Stimulated activated CD8-positive, alpha-beta memory T cell treated with anti-CD3 and anti-CD28 coated beads, Interleukin-12 subunit alpha, Interleukin-12 subunit beta, amount 100 ng/mL, for 24 hours (primary cell): Measurements from ENCODE around the gene PLXNB3.
"Not testable (repeated sequence)": the region's sequence is repeated elsewhere in the genome, so short reads cannot be mapped to it uniquely, and the experiment has no call there.

ENCODE experiments used
- DNase-seq: peaks from one replicate; pipeline ENCODE4 v3.0.0-alpha.2; 2020; ENCODE audit errors: extremely low read depth

Gene PLXNB3

DNA sequence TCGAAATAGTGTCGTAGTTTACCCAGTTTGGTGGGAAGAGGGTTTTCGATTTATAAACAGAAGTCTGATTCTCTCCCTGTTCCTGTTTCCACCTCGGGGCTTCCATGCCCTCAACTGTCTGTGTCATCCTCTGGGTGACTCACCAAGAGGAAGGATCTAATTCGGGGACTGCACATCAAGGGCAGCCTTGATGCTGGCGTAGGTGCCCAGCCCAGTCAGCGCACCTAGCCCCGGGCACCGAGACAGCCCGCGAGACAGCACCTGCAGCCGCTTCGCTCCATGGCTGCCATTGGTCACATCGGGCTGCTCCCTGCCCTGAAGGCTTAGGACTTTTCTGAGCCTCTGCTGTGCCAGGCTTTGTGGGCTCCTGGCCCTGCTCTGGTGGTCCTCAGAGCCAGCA, 31.6 kb upstream of the PLXNB3 start:
- DNase-seq: no peak

DNA sequence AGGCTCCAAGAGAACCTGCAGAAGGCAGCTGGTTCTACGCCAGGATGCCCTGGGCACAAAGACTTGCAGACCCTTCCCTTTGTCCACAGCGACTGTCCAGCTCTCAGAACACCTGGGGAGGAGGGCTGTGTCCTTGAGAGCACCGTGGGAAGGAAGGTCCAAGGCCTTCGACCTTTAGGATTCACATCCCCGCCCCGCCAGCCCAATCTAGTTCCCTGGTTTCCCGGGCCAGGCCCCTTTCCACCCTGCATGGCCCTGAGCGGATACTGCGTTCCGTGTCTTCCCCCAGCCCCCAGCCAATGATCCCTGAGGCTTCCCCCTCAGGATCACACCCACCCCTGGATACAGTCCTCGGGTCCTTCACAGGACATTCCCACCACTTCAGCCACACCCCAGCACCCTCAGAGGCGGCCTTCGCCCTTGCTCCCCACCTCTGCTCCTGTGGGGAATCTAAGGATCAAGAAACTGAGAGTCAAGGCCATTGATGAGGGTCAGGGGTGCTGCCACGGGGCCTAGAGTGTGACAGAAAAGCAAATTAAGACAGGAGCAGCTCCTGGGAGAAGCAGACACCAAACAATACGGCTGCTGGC, 30.3 kb upstream of the PLXNB3 start:
- DNase-seq: no peak

DNA sequence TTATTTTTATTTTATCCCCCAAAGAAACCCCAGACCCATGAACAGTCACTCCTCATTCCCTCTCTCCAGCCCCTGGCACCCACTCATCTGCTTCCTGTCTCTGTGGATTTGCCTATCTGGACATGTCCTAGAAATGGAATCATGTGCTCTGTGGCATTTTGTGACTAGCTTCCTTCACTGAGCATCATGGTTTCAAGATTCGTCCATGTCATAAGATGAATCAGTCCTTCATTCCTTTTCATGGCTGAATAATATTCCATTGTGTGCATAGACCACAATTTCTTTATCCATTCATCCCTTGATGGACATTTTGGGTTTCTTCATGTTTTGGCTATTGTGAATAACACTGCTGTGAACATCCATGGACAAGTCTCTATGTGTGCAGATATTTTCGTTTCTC, 29.2 kb upstream of the PLXNB3 start:
- no peak for DNase-seq

DNA sequence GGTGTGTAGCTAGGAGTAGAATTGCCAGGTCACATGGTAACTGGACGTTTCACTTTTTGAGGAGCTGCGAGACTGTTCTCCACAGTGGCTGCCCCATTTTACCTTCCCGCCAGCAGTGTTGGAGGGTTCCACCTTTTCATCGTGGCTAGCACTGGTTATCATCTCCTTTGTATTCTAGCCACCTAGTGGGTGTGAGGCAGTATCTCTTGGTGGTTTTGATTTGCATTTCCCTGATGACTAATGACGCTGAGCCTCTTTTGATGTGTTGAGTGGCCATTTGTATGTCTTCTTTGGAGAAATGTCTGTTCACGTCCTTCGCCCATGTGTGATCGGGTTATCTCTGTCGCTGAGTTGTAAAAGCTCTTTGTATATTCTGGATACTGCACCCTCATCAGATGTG, 28.8 kb upstream of the PLXNB3 start:
- no peak for DNase-seq

DNA sequence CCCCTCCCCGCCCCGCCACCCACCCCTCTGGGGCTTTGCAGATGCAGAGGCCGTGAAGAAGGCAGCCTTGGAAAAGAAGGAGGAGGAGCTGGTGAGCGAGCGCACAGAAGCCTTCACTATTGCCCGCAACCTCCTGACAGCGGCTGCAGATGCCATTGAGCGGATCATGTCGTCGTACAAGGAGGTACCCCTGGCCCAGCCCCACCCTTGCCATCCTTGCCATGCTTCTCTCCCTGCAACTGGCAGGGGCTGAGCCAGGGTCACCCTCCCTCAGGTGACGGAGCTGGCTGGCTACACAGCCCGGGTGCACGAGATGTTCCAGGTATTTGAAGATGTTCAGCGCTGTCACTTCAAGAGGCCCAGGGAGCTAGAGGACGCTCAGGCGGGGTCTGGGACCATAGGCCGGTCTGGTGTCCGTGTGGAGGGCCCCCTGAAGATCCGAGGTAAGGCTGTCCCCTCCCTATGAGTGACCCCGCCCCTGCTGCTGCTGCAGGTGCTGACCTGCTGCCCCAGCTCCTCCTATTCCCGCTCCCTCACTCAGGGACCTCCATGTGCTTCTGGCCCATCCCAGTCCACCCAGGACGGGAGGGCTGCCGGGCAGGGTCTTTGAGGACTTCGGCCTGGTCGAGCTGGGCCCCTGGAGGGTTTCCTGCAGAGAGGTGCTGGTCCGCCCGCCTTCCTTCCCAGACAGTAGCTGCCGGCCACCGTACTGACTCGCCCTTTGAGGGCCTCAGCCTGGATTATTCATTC, 27.8 kb upstream of the PLXNB3 start:
- DNase-seq: no peak

DNA sequence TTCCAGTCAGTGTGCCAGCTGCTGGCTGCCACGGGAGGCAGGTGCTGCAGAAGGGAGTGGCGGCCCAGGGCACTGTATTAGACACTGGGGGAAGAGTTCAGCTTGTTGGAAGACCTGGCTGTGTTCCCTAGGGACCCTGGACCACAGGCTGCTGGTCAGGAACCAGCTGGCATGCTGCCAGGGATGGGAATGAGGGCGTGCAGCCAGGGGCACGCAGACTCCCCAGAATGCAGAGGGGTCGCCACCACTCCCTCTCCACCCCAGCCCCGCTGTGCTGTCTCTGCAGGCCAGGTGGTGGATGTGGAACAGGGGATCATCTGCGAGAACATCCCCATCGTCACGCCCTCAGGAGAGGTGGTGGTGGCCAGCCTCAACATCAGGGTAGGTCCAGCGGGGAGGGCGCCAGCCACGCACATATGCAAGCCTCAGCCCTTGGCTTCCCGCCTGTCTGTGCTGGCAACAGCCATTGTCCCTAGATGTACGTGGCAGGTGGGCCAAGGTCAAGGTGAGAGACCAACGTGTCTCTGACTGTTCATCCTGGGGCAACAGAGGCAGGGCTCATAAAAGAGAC, 27.1 kb upstream of the PLXNB3 start:
- no peak for DNase-seq

DNA sequence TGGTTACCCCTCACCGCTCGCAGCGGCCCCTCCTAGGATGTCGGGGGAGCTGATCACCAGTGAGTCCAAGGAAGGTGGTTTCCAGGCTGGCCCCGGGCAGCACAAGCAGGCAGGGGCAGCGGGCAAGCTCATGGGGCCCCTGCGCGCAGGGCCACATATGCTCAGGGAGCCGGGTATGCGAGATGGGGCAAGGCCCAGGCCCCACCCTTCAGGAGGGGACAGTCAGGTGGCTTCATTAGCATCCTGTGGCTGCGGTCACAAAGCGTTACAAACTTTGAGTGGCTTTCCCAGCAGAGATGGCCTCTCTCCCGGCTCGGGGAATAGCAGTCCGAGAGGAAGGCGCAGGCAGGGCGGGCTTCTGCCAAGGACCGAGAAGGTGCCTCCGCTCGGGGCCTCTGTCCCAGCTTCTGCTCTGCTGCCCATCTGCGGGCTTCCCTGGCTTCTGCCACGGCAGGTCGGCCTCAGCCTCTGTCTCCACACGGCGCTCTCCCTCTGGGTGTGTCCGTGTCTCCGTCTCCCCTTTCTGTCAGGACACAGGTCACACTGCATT, 25.9 kb upstream of the PLXNB3 start:
- DNase-seq: no peak

DNA sequence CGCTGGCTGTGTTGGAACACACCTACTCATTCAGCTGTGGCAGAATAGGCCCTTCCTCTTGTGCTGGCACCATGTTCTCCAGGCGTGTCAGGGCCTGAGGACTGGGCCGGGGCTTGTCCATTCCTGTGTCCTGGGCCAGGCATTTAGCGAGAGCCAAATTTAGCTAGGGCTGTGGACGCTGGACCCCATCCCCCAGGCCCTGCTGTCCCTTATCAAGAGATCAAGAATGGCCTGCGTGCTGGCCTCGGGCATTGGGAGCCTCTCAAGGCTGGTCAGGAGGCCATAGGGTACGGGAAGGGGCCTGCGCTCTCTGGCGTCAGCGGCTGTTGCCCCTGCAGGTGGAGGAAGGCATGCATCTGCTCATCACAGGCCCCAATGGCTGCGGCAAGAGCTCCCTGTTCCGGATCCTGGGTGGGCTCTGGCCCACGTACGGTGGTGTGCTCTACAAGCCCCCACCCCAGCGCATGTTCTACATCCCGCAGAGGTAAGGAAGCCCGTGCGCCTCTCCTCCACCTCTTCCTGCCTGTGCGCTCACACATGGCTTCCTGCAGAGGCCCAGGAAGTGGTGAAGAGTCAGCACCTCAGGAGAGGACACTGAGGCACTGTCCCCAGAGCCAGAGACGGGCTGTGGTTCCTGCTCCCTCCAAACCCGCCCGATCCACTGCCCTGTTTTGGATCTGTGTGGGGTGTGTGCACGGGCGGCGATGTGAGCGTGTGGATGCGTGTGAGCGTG, 24.1 kb upstream of the PLXNB3 start:
- no peak for DNase-seq

DNA sequence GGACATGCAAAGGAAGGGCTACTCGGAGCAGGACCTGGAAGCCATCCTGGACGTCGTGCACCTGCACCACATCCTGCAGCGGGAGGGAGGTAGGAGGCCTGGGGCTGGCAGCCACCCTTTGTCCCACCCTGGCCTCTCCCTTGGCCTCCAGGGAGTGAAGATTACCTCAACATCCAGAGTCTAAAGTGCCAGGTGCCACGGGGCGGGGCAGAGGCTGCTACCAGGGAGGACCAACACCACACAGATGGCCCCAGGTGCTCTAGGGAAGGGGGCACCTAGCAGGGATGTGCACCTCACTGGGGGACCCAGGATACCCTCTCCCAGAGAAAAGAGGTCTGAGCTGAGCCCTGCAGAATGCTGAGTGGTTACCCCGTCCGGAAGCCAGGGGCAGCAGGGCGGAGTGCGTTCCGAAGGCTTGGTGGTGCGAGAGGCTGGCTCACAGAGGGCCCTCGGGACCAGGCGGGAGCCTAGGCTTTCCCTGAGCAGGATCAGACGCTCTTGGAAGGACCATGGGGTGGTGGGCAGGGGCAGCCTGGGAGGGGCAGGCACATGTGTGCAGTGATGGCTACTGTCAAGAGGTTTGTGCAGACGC, 23.3 kb upstream of the PLXNB3 start:
- no peak for DNase-seq

DNA sequence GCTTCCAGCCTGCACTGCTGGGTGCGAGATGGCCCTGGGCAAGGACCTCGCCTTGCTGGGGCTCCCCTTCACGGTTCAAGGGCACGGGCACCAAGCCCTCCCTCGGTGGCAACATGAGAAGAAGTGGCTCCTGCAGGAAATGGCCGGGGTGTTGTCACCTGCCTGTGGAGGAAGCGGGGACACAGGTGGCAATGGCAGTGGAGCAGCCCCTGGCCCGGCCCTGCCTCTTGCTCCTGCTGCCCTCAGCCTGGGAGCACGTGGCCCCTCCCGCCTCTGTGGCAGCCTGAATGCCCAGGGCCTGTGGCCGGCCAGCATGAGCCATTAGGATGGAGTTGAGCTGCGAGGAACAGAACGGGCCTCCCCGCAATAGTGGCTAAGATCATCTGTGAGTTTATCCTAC, 22.6 kb upstream of the PLXNB3 start:
- DNase-seq: no peak

DNA sequence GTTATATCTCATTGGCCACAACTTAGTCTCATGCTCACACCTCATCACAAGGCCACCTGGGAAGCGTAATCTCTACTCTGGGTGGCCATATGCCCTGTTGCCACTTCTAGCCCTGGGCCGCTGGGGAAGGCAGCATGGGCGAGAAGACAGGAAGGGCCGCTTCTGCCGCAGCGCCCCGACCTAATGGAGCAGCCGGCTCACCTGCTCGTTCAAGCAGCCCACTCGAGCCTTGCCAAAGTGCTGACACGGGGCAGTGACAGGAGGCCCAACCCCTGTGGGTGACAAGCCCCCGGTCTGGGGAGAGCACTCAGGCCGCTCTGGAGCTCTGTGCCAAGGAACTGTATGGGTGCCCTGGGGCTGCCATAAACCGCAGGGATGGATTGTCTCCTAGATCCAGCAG, 21.9 kb upstream of the PLXNB3 start:
- DNase-seq: not testable (repeated sequence)

DNA sequence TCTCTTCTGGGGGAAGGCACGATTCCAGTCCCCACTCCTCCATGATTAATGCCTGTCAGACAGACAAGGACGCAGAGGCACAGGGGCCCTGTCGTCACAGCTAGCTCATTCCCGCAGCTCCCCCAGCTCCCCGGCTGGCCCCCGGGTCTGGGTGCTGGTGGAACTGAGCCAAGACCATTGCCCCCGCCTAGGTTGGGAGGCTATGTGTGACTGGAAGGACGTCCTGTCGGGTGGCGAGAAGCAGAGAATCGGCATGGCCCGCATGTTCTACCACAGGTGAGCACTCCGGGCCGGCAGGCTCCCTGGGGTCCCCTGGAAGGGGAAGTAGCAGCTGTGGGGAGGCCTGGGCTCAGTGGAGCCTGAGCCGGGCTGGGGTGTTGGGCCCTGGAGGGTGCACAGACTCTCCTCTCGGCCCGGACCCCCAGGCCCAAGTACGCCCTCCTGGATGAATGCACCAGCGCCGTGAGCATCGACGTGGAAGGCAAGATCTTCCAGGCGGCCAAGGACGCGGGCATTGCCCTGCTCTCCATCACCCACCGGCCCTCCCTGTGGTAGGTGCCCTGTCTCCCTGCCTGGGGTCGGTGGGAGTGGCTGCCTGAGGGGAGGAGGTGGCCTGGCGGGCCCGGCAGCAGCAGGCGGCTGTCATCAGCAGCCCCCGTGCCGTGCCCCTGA, 21.1 kb upstream of the PLXNB3 start:
- DNase-seq: not testable (repeated sequence)

DNA sequence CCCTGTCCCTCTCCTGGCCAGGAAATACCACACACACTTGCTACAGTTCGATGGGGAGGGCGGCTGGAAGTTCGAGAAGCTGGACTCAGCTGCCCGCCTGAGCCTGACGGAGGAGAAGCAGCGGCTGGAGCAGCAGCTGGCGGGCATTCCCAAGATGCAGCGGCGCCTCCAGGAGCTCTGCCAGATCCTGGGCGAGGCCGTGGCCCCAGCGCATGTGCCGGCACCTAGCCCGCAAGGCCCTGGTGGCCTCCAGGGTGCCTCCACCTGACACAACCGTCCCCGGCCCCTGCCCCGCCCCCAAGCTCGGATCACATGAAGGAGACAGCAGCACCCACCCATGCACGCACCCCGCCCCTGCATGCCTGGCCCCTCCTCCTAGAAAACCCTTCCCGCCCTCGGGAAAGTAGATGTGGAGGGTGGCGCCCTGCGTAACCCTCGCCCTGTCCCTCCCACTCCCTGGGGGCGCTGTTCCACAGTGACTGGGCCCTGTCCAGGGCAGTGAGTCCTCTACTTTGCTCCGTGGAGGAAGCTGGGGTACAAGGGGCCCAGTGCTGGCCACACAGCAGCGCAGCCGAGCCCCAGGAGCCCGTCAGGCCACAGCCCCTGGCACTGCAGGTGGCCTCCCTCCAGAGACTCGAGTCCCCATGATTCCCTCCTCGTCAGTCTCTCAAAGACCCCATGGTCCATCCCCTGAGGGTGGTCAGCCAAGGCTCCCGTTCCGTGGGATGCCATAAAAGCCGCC, 20.4 kb upstream of the PLXNB3 start:
- DNase-seq: not testable (repeated sequence)

DNA sequence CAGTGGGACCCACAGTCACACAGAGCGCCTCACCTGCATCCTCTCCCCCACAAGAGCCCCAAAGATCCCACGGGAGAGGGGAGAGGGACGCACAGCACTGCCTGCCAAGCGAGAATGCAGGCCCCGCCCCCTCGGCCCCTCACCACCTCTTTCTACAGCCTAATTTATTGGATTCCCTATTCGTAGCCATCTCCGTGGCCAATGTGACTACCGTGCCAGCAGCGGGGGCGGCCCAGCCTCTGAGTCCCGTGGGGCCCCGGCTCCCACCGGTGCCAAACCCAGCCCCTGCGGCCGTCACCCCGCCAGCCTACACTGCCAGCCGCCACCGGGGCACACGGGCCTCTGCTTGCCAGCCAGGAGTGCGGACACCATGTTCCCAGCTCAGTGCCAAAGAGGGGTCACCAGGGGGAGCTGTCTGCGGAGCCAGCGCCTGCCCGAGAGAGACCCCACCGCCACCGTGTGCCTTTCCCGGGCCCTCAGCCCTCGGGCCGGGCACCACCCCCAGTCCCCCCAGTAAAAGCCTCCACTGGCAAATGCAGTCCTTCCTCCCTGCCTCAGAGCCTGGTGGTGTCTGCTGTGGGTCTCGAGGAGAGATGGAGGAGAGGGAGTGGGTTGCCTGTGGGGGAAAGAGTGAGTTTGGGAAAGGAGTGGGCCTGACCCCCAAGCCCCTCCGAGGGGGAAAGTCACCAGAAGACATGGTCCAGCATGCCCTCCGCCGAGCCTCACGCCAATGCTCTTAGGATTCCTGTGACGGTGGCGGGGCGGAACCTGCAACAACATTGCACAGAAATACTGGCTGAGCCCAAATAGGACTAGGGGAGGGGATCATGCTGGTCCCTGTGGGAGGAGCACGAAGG, 19.6 kb upstream of the PLXNB3 start:
- no peak for DNase-seq

DNA sequence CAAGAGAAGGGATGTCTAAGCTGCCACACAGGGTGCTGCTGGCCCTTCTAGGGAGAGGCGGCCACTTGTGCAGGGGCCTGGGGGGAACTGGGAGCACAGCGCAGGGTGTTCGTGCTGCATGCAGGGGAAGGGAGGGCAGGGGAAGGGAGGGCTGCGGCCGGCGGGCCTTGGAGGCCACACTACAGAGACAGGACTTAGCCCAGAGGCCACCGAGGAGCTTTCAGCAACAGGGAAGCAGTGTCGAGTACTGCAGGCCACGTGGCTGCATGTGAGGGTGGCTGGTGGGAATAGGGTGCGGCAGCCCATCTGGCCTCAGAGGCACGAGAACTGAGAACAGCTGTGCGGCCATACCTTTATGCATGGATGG, 19.0 kb upstream of the PLXNB3 start:
- not testable (repeated sequence) for DNase-seq

DNA sequence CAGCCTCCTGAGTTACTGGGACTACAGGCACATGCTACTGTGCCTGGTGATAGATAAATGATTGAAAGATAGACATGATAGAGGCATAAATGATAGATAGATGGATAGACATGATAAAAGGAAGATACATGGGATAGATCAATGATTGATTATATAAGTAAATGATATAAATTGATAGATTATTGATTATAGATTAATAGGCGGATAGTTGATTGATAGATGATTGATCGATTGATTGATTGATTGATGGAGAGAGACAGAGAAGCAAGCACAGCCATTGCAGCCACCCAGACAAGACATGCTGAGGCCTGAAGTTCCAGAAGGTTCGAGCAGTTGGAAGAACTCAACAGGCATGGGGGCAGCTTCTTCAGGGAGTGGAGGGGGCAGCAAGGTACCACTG, 17.7 kb upstream of the PLXNB3 start:
- no peak for DNase-seq

DNA sequence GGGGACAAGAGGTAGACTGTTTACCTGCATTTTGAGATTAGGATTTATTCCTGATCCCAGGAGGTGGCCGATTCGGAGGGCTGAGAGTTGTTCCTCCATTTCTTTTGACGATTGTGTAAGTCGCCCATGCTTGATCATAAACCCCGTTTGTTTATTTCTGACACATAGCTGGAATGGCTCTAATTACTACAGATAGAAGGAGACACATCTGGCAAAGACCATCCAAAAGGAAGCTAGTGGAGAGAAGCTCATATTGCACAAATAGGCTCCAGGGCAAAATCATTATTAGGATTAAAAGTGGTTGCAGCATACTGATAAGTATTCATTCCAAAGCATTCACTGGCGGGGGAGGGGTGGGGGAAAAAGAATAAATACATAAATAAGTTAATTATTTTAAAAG, 17.1 kb upstream of the PLXNB3 start:
- DNase-seq: not testable (repeated sequence)

DNA sequence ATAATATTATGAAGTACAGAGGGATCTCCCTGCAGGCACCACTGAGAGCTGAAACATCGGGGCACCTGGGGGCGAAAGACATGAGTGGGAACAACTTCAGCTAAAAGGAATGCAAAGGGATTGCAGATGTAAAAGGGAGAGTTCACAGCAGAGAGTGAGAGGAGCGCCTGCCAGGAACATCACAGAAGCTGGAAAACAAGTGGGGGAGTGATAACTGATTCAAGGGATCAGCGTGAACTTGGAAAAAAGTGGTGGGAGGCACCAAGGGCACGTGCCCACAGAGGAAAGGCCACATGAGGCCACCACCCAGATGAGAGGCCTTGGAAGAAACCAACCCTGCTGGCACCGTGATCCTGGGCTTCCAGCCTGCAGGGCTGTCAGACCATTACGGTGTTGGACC, 15.0 kb upstream of the PLXNB3 start:
- DNase-seq: not testable (repeated sequence)

DNA sequence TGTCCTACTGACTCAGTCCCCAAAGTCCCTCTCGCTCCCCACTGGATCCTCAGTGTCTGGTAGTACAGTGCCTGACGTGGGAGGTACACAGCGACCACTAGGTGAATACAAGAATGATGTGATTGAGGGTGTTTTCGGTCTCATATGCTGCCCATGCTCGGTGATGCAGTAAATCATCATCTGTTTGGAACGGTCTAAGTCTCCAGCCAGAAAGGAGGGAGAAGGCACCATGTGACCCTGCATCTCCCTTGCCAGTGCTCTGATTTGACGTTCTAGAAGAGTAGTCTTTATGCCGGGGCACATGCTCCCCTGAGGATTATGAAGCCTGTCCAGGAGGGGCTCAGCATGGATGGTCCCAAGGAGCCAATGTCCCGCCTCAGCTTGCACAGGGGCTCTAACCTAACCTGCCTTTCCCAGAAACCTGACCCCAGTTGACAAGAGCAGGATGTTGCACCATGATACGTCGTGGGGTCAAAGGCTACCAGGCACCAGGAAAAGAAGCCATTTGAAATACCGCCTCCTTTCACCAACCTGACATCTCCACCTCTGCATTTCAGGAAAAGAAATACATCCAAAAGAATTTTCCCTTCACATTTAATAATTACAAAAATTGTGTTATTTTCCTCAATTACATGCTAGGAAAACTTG, 13.8 kb upstream of the PLXNB3 start:
- DNase-seq: no peak
